PC-3 (cell line): ENCODE data around the gene SRSF10. TPM values are rescaled to one million over a fixed set of nuclear protein-coding genes. Genes with fewer than 3 reads are reported as not detected.

Experiments
- ATAC-seq: fragments of 200-7000 bp; cut with Tn5 transposase; 2 replicates; pipeline ENCODE4 v1.9.1; 2020; ENCODE audit warnings: mild to moderate bottlenecking, moderate library complexity
- BruUV-seq: library from RNA; stranded (reverse); fragments of 400-500 nt; replicated peaks from 2 replicates; lab custom pipeline; 2021; lab: Mats Ljungman, UMichigan
- CTCF ChIA-PET: fragments of 300-600 bp; sonication (Branson Sonifier 250); formaldehyde crosslinking; loops from one replicate; lab custom pipeline; 2022; ENCODE audit warnings: antibody characterized with exemption; lab: Charles Lee
- POLR2A ChIA-PET: fragments of 300-600 bp; sonication (Branson Sonifier 250); formaldehyde crosslinking; loops from one replicate; lab custom pipeline; 2022; ENCODE audit warnings: antibody characterized with exemption; ENCODE audit not compliant: unreplicated experiment; lab: Charles Lee
- DNase-seq: peaks from one replicate; pipeline ENCODE4 v3.0.0-alpha.2; 2015
- H2AFZ ChIP-seq: fragments of 300-600 bp; sonication (generic); 2 replicates; pipeline ENCODE4 v1.6.0; 2016; ENCODE audit warnings: antibody characterized with exemption, low read length
- H3F3A ChIP-seq: fragments of 300-600 bp; sonication (generic); one replicate; pipeline ENCODE4 v1.6.0; 2017; ENCODE audit warnings: antibody characterized with exemption, low read length, control low read depth, mild to moderate bottlenecking; ENCODE audit not compliant: unreplicated experiment
- H3K27ac ChIP-seq: fragments of 300-600 bp; sonication (generic); 2 replicates; pipeline ENCODE4 v1.5.1; 2016; ENCODE audit warnings: mild to moderate bottlenecking, low read length
- H3K27me3 ChIP-seq: fragments of 300-600 bp; sonication (generic); 2 replicates; pipeline ENCODE4 v1.6.1; 2016; ENCODE audit warnings: low read length, mixed read lengths
- H3K36me3 ChIP-seq: fragments of 300-600 bp; sonication (generic); 2 replicates; pipeline ENCODE4 v1.6.1; 2016; ENCODE audit warnings: low read depth, mixed run types, low read length, mixed read lengths
- H3K4me1 ChIP-seq: fragments of 300-600 bp; sonication (generic); 2 replicates; pipeline ENCODE4 v1.5.1; 2016; ENCODE audit warnings: low read length; ENCODE audit not compliant: insufficient read depth
- H3K4me2 ChIP-seq: fragments of 300-600 bp; sonication (generic); 2 replicates; pipeline ENCODE4 v1.6.0; 2016; ENCODE audit warnings: low read length
- H3K4me3 ChIP-seq: fragments of 300-600 bp; sonication (generic); 2 replicates; pipeline ENCODE4 v1.5.1; 2016; ENCODE audit warnings: mild to moderate bottlenecking, low read length, mixed read lengths
- H3K79me2 ChIP-seq: fragments of 300-600 bp; sonication (generic); 2 replicates; pipeline ENCODE4 v1.6.1; 2017; ENCODE audit warnings: low read length, mixed read lengths
- H3K9ac ChIP-seq: fragments of 300-600 bp; sonication (generic); 2 replicates; pipeline ENCODE4 v1.6.0; 2016; ENCODE audit warnings: mild to moderate bottlenecking, low read length
- H3K9me2 ChIP-seq: fragments of 300-600 bp; sonication (generic); replicated peaks from 2 replicates; pipeline ENCODE4 v1.6.1; 2016; ENCODE audit warnings: mixed run types, low read length, mixed read lengths
- H3K9me3 ChIP-seq: fragments of 300-600 bp; sonication (generic); 2 replicates; pipeline ENCODE4 v1.6.1; 2016; ENCODE audit warnings: low read length, mixed read lengths
- H4K20me1 ChIP-seq: fragments of 300-600 bp; sonication (generic); 2 replicates; pipeline ENCODE4 v1.6.1; 2016; ENCODE audit warnings: low read length, mixed read lengths
- CTCF ChIP-seq: fragments of 300-600 bp; sonication (generic); conservative IDR thresholded peaks from 2 replicates; pipeline ENCODE4 v1.5.1; 2017; ENCODE audit warnings: antibody characterized with exemption, low read depth, mild to moderate bottlenecking, low read length
- EZH2 ChIP-seq: fragments of 300-600 bp; sonication (generic); IDR thresholded peaks from one replicate; pipeline ENCODE4 v1.6.1; 2017; ENCODE audit warnings: antibody characterized with exemption, mild to moderate bottlenecking, low read length; ENCODE audit not compliant: unreplicated experiment
- EZH2phosphoT487 ChIP-seq: fragments of 300-600 bp; sonication (generic); IDR thresholded peaks from 2 replicates; pipeline ENCODE4 v1.6.1; 2018; ENCODE audit warnings: mild to moderate bottlenecking, antibody characterized with exemption, low read length, borderline replicate concordance
- intact Hi-C: fragments of 100-400 bp; cut with micrococcal nuclease; formaldehyde crosslinking; loops from 2 replicates; pipeline ENCODE4 v1.9.0; 2023
- total RNA-seq: library from RNA; depleted of rRNA; stranded (reverse); fragments of >200 nt; gene quantifications from 2 replicates; pipeline ENCODE4 v1.2.3, GENCODE V29; 2014

Gene SRSF10
- total RNA-seq, 1 experiment from 2014 or later: 109 TPM

GRCh38 chr1:23953020-23953419 is 27.1 kb downstream of the SRSF10 start:
- Histone ChIP-seq H3K27ac (0 out of 2 replicates have a peak overlapping the region, but pooled peaks have one; percentile 68), H3K27me3 (no peaks in the 10 kb centered on the region), H3K4me1 (peaks cover 49% of the 10 kb centered on the region), H3F3A (peaks cover 7% of the 10 kb centered on the region), H3K36me3 (no peaks in the 10 kb centered on the region), H3K9ac (no peak overlapping the region), H4K20me1 (no peaks in the 10 kb centered on the region), H3K9me3 (no peaks in the 10 kb centered on the region), H3K4me2 (no peak overlapping the region), H2AFZ (no peak overlapping the region), H3K79me2 (no peaks in the 10 kb centered on the region), H3K4me3 (no peak overlapping the region), H3K9me2 (no peaks in the 10 kb centered on the region)
- peak; percentile 62 for DNase-seq
- peak; percentile 55 for ATAC-seq
- TF ChIP-seq EZH2phosphoT487 (no peak), CTCF (no peak), EZH2 (no peak)
- CTCF ChIA-PET: interaction anchor here (0.6 kb wide), 1 partner anchor 38 kb away, joined by 4 read pairs; no protein-coding TSS in a partner anchor
- intact Hi-C loops: no loop called here
- no TSS peak for BruUV-seq
- POLR2A ChIA-PET: interaction anchor here (0.6 kb wide), 2 partner anchors 43 to 77 kb away, joined by 10 read pairs; no protein-coding TSS in a partner anchor

- H3K36me3 ChIP-seq: no peaks in the 10 kb centered on the region
- no peak for TF ChIP-seq EZH2phosphoT487
- TF ChIP-seq EZH2: no peak
- no peak for TF ChIP-seq CTCF
- no peak for DNase-seq
- no peak overlapping the region for H3K4me3 ChIP-seq
- H3K9ac ChIP-seq: no peak overlapping the region
- intact Hi-C loops: no loop called here
- ChIA-PET CTCF (interaction anchor here (0.7 to 1.1 kb wide), 2 partner anchors 9 to 81 kb away, joined by 3 read pairs; no protein-coding TSS in a partner anchor), POLR2A (no interaction called here)
- H3K4me2 ChIP-seq: no peak overlapping the region
- no peaks in the 10 kb centered on the region for H3K9me2 ChIP-seq
- H3K9me3 ChIP-seq: no peaks in the 10 kb centered on the region
- H3F3A ChIP-seq: no peaks in the 10 kb centered on the region
- H2AFZ ChIP-seq: no peak overlapping the region
- peaks cover 16% of the 10 kb centered on the region for H3K4me1 ChIP-seq
- no peak for ATAC-seq
- no peak overlapping the region for H3K27ac ChIP-seq
- no peaks in the 10 kb centered on the region for H3K27me3 ChIP-seq
- H4K20me1 ChIP-seq: no peaks in the 10 kb centered on the region
- no peaks in the 10 kb centered on the region for H3K79me2 ChIP-seq
- BruUV-seq: no TSS peak
These were observed 32.8 kb downstream of the SRSF10 start for GRCh38 chr1:23947366-23947765.

- no TSS peak for BruUV-seq
- no peaks in the 10 kb centered on the region for H4K20me1 ChIP-seq
- no peaks in the 10 kb centered on the region for H3F3A ChIP-seq
- POLR2A ChIA-PET: no interaction called here
- H3K27me3 ChIP-seq: no peaks in the 10 kb centered on the region
- H3K9ac ChIP-seq: no peak overlapping the region
- H3K9me2 ChIP-seq: no peaks in the 10 kb centered on the region
- no peak for ATAC-seq
- no peak overlapping the region for H3K27ac ChIP-seq
- H3K4me2 ChIP-seq: no peak overlapping the region
- H3K9me3 ChIP-seq: no peaks in the 10 kb centered on the region
- intact Hi-C loops: no loop called here
- TF ChIP-seq CTCF (no peak), EZH2phosphoT487 (no peak), EZH2 (no peak)
- no peaks in the 10 kb centered on the region for H3K36me3 ChIP-seq
- H3K4me3 ChIP-seq: no peak overlapping the region
- no peak overlapping the region for H2AFZ ChIP-seq
- no peaks in the 10 kb centered on the region for H3K4me1 ChIP-seq
- CTCF ChIA-PET: no interaction called here
- no peak for DNase-seq
- H3K79me2 ChIP-seq: no peaks in the 10 kb centered on the region
These were observed 43.5 kb downstream of the SRSF10 start for GRCh38 chr1:23936481-23937176.
